Upper lobe of right lung (tissue), 1 donor: ENCODE results near the gene WDR5. TPM values are rescaled to one million over a fixed set of nuclear protein-coding genes. Genes with fewer than 3 reads are reported as not detected.

Source experiments
- ATAC-seq: fragments of 200-7000 bp; cut with Tn5 transposase; one replicate; pipeline ENCODE4 v1.9.1; 2020; ENCODE audit warnings: mild to moderate bottlenecking, moderate library complexity
- DNase-seq: peaks from one replicate; pipeline ENCODE4 v3.0.0-alpha.2; 2020
- H3K27ac ChIP-seq: fragments of 200-600 bp; one replicate; pipeline ENCODE4 v1.8.0; 2022
- H3K27me3 ChIP-seq: fragments of 200-600 bp; one replicate; pipeline ENCODE4 v1.8.0; 2022; ENCODE audit warnings: mild to moderate bottlenecking
- H3K36me3 ChIP-seq: fragments of 200-600 bp; one replicate; pipeline ENCODE4 v1.8.0; 2022
- H3K4me1 ChIP-seq: fragments of 200-600 bp; one replicate; pipeline ENCODE4 v1.8.0; 2022
- H3K4me3 ChIP-seq: fragments of 200-600 bp; one replicate; pipeline ENCODE4 v1.8.0; 2022; ENCODE audit warnings: mild to moderate bottlenecking
- H3K9me3 ChIP-seq: fragments of 200-600 bp; one replicate; pipeline ENCODE4 v1.8.0; 2022
- intact Hi-C: fragments of 100-400 bp; cut with DNase I; formaldehyde crosslinking; loops from one replicate; pipeline ENCODE4 v1.11.0; 2022
- total RNA-seq: library from RNA; stranded (reverse); fragmentation: NEBNext Ultra II Directional; extraction: Animal tissue kit (Norgen Biotek cat#: 25700); gene quantifications from one replicate; pipeline ENCODE4 v1.2.1, GENCODE V29; 2021
- TF ChIP-seq, protein P1 (sequence below): fragments of 200-600 bp; IDR thresholded peaks from one replicate; pipeline ENCODE4 v1.8.0; 2022; ENCODE audit warnings: antibody characterized with exemption
- donor health status: DM: no; HTN: yes; CAD: no; lungs with severe emphysema.

WDR5 gene
- total RNA-seq, 1 donor from 2014 or later: 26.6 TPM

DNA sequence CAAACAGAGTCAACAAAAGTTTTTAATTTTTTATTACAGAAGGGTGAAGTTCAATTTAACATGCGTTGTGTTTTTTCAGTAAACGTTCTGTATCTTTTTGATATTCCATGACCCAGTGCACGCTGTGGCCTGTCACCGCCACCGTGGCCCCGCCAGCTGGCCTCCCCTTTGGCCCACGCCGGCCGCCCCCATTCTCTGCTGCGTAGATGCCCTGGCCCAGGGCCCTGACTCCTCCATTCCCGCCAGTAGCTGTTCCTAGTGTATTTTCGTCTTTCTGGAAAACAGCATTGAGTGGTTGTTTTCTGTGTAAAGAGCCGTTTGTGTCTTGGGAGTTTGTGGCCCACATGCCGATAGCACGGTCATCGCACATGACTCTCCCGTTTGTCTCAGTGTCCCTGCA lies 22.4 kb downstream of the WDR5 start:
- Histone ChIP-seq H3K4me3 (no peak overlapping the region), H3K9me3 (no peaks in the 10 kb centered on the region), H3K27ac (no peak overlapping the region), H3K27me3 (no peaks in the 10 kb centered on the region), H3K36me3 (peaks cover 53% of the 10 kb centered on the region), H3K4me1 (peaks cover 5% of the 10 kb centered on the region)
- TF ChIP-seq, protein P1, sequence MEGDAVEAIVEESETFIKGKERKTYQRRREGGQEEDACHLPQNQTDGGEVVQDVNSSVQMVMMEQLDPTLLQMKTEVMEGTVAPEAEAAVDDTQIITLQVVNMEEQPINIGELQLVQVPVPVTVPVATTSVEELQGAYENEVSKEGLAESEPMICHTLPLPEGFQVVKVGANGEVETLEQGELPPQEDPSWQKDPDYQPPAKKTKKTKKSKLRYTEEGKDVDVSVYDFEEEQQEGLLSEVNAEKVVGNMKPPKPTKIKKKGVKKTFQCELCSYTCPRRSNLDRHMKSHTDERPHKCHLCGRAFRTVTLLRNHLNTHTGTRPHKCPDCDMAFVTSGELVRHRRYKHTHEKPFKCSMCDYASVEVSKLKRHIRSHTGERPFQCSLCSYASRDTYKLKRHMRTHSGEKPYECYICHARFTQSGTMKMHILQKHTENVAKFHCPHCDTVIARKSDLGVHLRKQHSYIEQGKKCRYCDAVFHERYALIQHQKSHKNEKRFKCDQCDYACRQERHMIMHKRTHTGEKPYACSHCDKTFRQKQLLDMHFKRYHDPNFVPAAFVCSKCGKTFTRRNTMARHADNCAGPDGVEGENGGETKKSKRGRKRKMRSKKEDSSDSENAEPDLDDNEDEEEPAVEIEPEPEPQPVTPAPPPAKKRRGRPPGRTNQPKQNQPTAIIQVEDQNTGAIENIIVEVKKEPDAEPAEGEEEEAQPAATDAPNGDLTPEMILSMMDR: no peak
- intact Hi-C loops: no loop called here
- DNase-seq (no peak), ATAC-seq (no peak)

DNA sequence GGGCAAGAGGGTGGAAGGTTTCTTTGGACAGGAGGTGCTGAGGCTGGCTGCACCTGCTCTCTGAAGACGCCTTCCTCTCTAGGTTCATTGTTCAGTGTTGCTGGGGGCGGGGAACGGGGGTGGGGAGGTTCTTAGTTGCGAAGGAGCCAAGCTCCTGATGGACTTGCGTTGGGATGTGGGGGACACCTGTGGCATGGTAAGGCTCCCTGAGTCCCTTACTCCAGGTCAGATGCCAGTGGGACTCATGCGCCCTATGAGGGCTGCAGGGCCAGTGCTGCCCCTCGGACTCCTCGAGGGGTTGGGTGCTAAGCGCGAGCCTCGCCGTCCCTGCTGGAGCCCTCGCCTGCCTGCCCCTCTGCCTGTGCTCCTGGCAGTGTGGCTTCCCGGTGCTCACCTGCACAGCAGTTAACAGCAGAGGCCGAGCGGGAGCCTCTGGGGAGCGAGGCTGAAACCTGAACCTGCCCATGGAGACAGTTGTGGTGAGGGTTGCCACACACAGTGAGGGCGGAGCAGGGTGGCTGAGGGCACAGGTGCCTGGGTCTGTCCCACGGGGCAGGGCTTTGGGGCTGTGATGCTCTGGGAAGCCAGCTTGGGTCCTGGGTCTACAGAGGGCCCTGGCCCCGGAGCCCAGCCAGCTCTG lies 23.0 kb downstream of the WDR5 start:
- intact Hi-C loops: no loop called here

DNA sequence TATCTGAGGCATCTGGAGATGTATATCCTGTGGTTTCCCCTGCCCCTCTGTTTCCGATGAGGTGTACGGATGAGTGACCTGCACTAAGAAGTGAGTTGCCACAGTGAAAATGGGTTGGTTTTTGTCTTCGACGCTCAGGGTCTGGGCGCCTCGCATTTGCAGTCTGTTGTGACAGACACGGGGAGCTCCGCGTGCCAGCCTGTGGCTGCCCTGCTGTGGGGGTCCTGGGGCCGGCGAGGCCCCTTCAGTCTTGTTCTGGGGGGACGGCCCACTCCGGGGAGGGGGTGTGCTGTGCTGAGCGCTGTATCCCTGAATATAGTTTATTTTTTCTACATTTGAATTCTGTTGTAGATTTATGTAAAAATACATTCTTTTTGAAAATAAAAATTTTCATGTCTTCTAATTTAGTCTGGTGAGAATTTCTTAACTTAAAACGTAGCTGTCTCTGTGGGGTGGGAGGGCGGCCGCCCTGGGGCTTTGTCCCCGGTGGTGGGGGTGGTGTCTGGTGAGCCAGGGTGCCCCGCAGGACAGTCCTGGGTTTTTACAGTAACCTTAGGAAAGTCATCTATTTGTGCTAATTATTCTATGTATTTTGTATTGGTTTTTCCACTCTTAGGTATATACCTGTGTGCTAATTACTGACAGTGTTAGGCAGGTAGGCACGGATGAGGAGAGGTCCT lies 23.8 kb downstream of the WDR5 start:
- Histone ChIP-seq H3K4me3 (no peak overlapping the region), H3K4me1 (peaks cover 11% of the 10 kb centered on the region), H3K9me3 (no peaks in the 10 kb centered on the region), H3K27me3 (no peaks in the 10 kb centered on the region), H3K36me3 (peaks cover 39% of the 10 kb centered on the region), H3K27ac (no peak overlapping the region)
- no peak for DNase-seq
- intact Hi-C loops: no loop called here
- no peak for ATAC-seq
- TF ChIP-seq, protein P1: no peak

More for the DNA sequence above, 23.0 kb downstream of the WDR5 start:
- Histone ChIP-seq H3K9me3 (no peaks in the 10 kb centered on the region), H3K4me3 (no peak overlapping the region), H3K27ac (no peak overlapping the region), H3K36me3 (peaks cover 47% of the 10 kb centered on the region), H3K27me3 (no peaks in the 10 kb centered on the region), H3K4me1 (peaks cover 11% of the 10 kb centered on the region)
- DNase-seq: no peak
- ATAC-seq: no peak
- TF ChIP-seq, protein P1: no peak

DNA sequence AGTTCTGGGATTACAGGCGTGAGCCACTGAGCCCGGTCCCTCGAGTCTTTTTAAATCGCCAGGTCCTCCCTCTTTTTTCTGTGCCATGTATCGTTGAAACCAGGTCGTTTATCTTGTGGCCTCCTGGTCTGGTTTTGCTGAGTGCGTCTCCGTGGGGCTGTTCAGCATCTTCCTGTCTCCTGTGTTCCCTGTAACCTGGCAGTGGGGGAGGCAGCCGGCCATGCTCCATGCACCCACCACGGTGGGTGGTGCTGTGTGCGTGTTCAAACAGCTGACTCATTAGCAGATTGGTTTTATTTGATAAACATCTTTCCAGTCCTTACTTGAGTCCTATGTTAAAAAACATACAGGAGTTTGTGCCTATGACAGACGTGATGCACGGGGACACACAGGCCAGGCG lies 25.8 kb downstream of the WDR5 start:
- Histone ChIP-seq H3K4me3 (no peak overlapping the region), H3K36me3 (peaks cover 20% of the 10 kb centered on the region), H3K9me3 (no peaks in the 10 kb centered on the region), H3K27ac (no peak overlapping the region), H3K27me3 (no peaks in the 10 kb centered on the region), H3K4me1 (peaks cover 11% of the 10 kb centered on the region)
- ATAC-seq: no peak
- DNase-seq: no peak
- TF ChIP-seq, protein P1: no peak
- intact Hi-C loops: no loop called here

DNA sequence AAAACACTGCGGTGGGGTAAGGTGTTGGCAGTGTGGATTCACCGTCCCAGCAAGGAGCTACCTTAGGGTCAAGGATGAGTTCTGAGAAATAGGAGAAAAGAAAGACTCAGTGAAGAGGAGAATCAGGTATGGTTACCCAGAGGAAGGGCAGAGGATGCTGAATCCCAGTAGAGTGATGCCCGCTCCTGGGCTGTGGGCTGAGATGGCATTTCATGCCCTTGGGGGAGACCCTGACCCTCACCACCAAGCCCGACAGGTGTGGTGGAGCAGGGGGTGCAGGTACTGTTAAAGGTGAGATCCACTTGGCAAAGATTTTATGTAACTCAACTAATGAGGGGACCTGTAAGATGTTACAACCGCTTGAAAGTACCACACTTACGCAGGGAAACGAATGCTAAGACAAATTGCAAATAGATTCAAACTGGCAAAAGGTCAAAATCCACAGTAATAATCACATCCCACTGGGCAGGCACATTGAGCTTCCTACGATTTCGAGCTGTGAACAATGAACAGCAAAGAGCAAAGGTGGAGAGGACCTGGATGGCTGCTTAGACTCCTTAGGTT lies 26.4 kb downstream of the WDR5 start:
- intact Hi-C loops: no loop called here
- TF ChIP-seq, protein P1: no peak
- no peak overlapping the region for H3K27ac ChIP-seq
- no peaks in the 10 kb centered on the region for H3K9me3 ChIP-seq
- peaks cover 11% of the 10 kb centered on the region for H3K4me1 ChIP-seq
- H3K27me3 ChIP-seq: no peaks in the 10 kb centered on the region
- no peak for DNase-seq
- peaks cover 13% of the 10 kb centered on the region for H3K36me3 ChIP-seq
- ATAC-seq: no peak
- no peak overlapping the region for H3K4me3 ChIP-seq
